SK-N-SH (cell line): ENCODE measurements around the gene RFPL2. TPM values are rescaled to one million over a fixed set of nuclear protein-coding genes. Genes with fewer than 3 reads are reported as not detected.

ENCODE experiments used
- CTCF ChIA-PET: fragments of 300-600, 350-600 bp; formaldehyde crosslinking; extraction: SDS; loops from one replicate; lab custom pipeline; 2021; lab: Yijun Ruan, JAX
- POLR2A ChIA-PET: fragments of 350-600 bp; sonication (Branson Sonifier 250); formaldehyde crosslinking; extraction: SDS; loops from one replicate; lab custom pipeline; 2020; ENCODE audit warnings: antibody characterized with exemption, inconsistent platforms; lab: Yijun Ruan, JAX
- DNase-seq: peaks from one replicate; pipeline ENCODE4 v3.0.0; 2012
- H2AFZ ChIP-seq: fragments of 200-600 bp; sonication (generic); 2 replicates; pipeline ENCODE4 v1.8.1; 2016; ENCODE audit warnings: antibody characterized with exemption, mild to moderate bottlenecking, low read depth
- H3F3A ChIP-seq: fragments of 200-600 bp; sonication (generic); replicated peaks from 2 replicates; pipeline ENCODE3; 2016; ENCODE audit warnings: antibody characterized with exemption, mild to moderate bottlenecking; ENCODE audit not compliant: insufficient read depth
- H3K27ac ChIP-seq, 2 experiments: fragments of 200-500 bp in 1 of 2; fragments of 200-600 bp in 1 of 2; sonication (Bioruptor generic) in 1 of 2; sonication (generic), shearing (Covaris generic) in 1 of 2; 2 replicates each; pipeline versions ENCODE4 v1.5.1 to v1.6.1; 2014 to 2016; ENCODE audit warnings: low read depth in 2 of 2, inconsistent platforms in 1 of 2, low read length in 1 of 2, mild to moderate bottlenecking in 1 of 2, mixed read lengths in 1 of 2
- H3K27me3 ChIP-seq: fragments of 200-600 bp; sonication (generic), shearing (Covaris generic); 2 replicates; pipeline ENCODE4 v1.6.1; 2016; ENCODE audit warnings: mixed run types; ENCODE audit not compliant: insufficient read depth
- H3K36me3 ChIP-seq, 2 experiments: fragments of 200-500 bp in 1 of 2; fragments of 200-600 bp in 1 of 2; sonication (Bioruptor generic) in 1 of 2; sonication (generic) in 1 of 2; replicated peaks in 1 of 2; 2 replicates each; pipeline versions ENCODE3 to v1.5.1; 2014 to 2016; ENCODE audit warnings: low read length in 1 of 2, mild to moderate bottlenecking in 1 of 2; ENCODE audit not compliant: insufficient read depth in 2 of 2, control insufficient read depth in 1 of 2
- H3K4me1 ChIP-seq, 2 experiments: fragments of 200-500 bp in 1 of 2; fragments of 200-600 bp in 1 of 2; sonication (Bioruptor generic) in 1 of 2; sonication (generic), shearing (Covaris generic) in 1 of 2; 2 replicates each; pipeline versions ENCODE4 v1.5.1 to v1.6.1; 2014 to 2016; ENCODE audit warnings: low read depth in 1 of 2, low read length in 1 of 2, mixed run types in 1 of 2; ENCODE audit not compliant: insufficient read depth in 2 of 2, control insufficient read depth in 1 of 2
- H3K4me2 ChIP-seq: fragments of 200-600 bp; sonication (generic), shearing (Covaris generic); 2 replicates; pipeline ENCODE4 v1.6.1; 2017; ENCODE audit warnings: mixed run types
- H3K4me3 ChIP-seq, 2 experiments: fragments of 200-500 bp in 1 of 2; fragments of 200-600 bp in 1 of 2; sonication (Bioruptor generic) in 1 of 2; sonication (generic), shearing (Covaris generic) in 1 of 2; 2 replicates each; pipeline versions ENCODE4 v1.5.1 to v1.8.1; 2014 to 2016; ENCODE audit warnings: low read depth in 2 of 2, inconsistent platforms in 1 of 2, low read length in 1 of 2, mild to moderate bottlenecking in 1 of 2, mixed read lengths in 1 of 2, moderate library complexity in 1 of 2
- H3K79me2 ChIP-seq: fragments of 200-600 bp; sonication (generic); 2 replicates; pipeline ENCODE4 v1.8.1; 2017; ENCODE audit warnings: mild to moderate bottlenecking; ENCODE audit not compliant: insufficient read depth
- H3K9ac ChIP-seq: fragments of 200-600 bp; sonication (generic); 2 replicates; pipeline ENCODE4 v1.6.1; 2017; ENCODE audit warnings: mixed run types
- H3K9me2 ChIP-seq: fragments of 200-600 bp; sonication (generic); 2 replicates; pipeline ENCODE4 v1.6.1; 2017; ENCODE audit warnings: mixed run types
- H3K9me3 ChIP-seq: fragments of 200-600 bp; sonication (generic); 2 replicates; pipeline ENCODE4 v1.6.1; 2017; ENCODE audit warnings: mixed run types, mild to moderate bottlenecking, moderate library complexity
- H4K20me1 ChIP-seq: fragments of 200-600 bp; sonication (generic); 2 replicates; pipeline ENCODE4 v1.6.1; 2017; ENCODE audit warnings: mild to moderate bottlenecking, mixed run types; ENCODE audit not compliant: insufficient read depth
- ELF1 ChIP-seq: IDR thresholded peaks from 2 replicates; pipeline ENCODE4 v1.4.0; 2012
- EZH2phosphoT487 ChIP-seq: fragments of 200-600 bp; sonication (generic); IDR thresholded peaks from 2 replicates; pipeline ENCODE4 v1.6.1; 2017; ENCODE audit warnings: low read depth, mixed run types, mild to moderate bottlenecking, antibody characterized with exemption, moderate library complexity, borderline replicate concordance
- FOSL2 ChIP-seq: IDR thresholded peaks from 2 replicates; pipeline ENCODE4 v1.4.0; 2012; ENCODE audit warnings: low read depth, mild to moderate bottlenecking, moderate library complexity, borderline replicate concordance
- FOXJ3 ChIP-seq: sonication (generic); formaldehyde crosslinking; IDR thresholded peaks from 2 replicates; pipeline ENCODE4 v1.5.1; 2020; ENCODE audit warnings: mild to moderate bottlenecking, missing genetic modification reagents
- FOXM1 ChIP-seq: IDR thresholded peaks from 2 replicates; pipeline ENCODE4 v1.4.0; 2012; ENCODE audit warnings: low read depth, mild to moderate bottlenecking
- GABPA ChIP-seq: IDR thresholded peaks from 2 replicates; pipeline ENCODE4 v1.4.0; 2012; ENCODE audit warnings: low read depth, mild to moderate bottlenecking
- GATA2 ChIP-seq: sonication (generic); formaldehyde crosslinking; IDR thresholded peaks from 2 replicates; pipeline ENCODE4 v1.5.0; 2020; ENCODE audit warnings: mild to moderate bottlenecking, missing genetic modification reagents
- IRF3 ChIP-seq: fragments of 150-350 bp; IDR thresholded peaks from 2 replicates; pipeline ENCODE4 v1.6.1; 2016; ENCODE audit warnings: mild to moderate bottlenecking, low read depth, low read length
- JUND ChIP-seq: IDR thresholded peaks from 2 replicates; pipeline ENCODE4 v1.4.0; 2012
- NRF1 ChIP-seq: IDR thresholded peaks from 2 replicates; pipeline ENCODE4 v1.6.1; 2012; ENCODE audit warnings: low read depth, mild to moderate bottlenecking, low read length
- PBX3 ChIP-seq: IDR thresholded peaks from 2 replicates; pipeline ENCODE4; 2012
- RAD21 ChIP-seq: IDR thresholded peaks from 2 replicates; pipeline ENCODE4 v1.6.1; 2012; ENCODE audit warnings: mild to moderate bottlenecking, low read length
- RCOR1 ChIP-seq: fragments of 150-350 bp; IDR thresholded peaks from 2 replicates; pipeline ENCODE4 v1.6.1; 2017; ENCODE audit warnings: antibody characterized with exemption, low read length
- SIN3A ChIP-seq: IDR thresholded peaks from 2 replicates; pipeline ENCODE4 v1.6.1; 2012; ENCODE audit warnings: low read depth, mild to moderate bottlenecking, low read length, moderate library complexity, borderline replicate concordance
- SMC3 ChIP-seq: IDR thresholded peaks from 2 replicates; pipeline ENCODE4 v1.6.1; 2012; ENCODE audit warnings: low read depth, low read length, improper control_type of control experiment
- TCF12 ChIP-seq: IDR thresholded peaks from 2 replicates; pipeline ENCODE4 v1.4.0; 2012
- TEAD4 ChIP-seq: IDR thresholded peaks from 2 replicates; pipeline ENCODE4 v1.4.0; 2012; ENCODE audit warnings: mild to moderate bottlenecking, borderline replicate concordance; ENCODE audit not compliant: insufficient read depth
- WGBS: methylation state at CpG from one replicate; pipeline ENCODE4 v1.1.6; 2017; ENCODE audit warnings: low lambda C conversion rate; 5-methylcytosine and 5-hydroxymethylcytosine counted together
- polyA plus RNA-seq, 3 experiments: library from polyadenylated mRNA; depleted of rRNA; stranded (reverse); fragments of >200 nt; gene quantifications; 2 replicates each; pipeline ENCODE4 v1.2.3, GENCODE V29; 2012

The RFPL2 gene
- polyA plus RNA-seq, 1 of the 3 experiments (the other 2 are of a cell fraction), result 0.05 TPM

- H3K9me2 ChIP-seq, result no peaks in the 10 kb centered on the region
- H3K27ac ChIP-seq, result no peak overlapping the region
- no peaks in the 10 kb centered on the region for H3K4me1 ChIP-seq
- no peak overlapping the region for H3K4me3 ChIP-seq
- H3K9ac ChIP-seq, result no peak overlapping the region
- no peak overlapping the region for H3K4me2 ChIP-seq
- H2AFZ ChIP-seq, result no peak overlapping the region
- H3F3A ChIP-seq, result no peaks in the 10 kb centered on the region
- no peaks in the 10 kb centered on the region for H3K27me3 ChIP-seq
- no peaks in the 10 kb centered on the region for H4K20me1 ChIP-seq
- no peaks in the 10 kb centered on the region for H3K36me3 ChIP-seq
- POLR2A ChIA-PET, result no interaction called here
- 83% methylated on average over 3 of the region's 3 CpGs for WGBS
- DNase-seq, result no peak
- TF ChIP-seq GATA2 (CRISPR knock-in tag), result no peak
- no peak for TF ChIP-seq TCF12
- TF ChIP-seq FOSL2, result no peak
- no peak for TF ChIP-seq SIN3A
- TF ChIP-seq JUND, result no peak
- TF ChIP-seq RAD21, result no peak
- no peak for TF ChIP-seq ELF1
- TF ChIP-seq FOXM1, result no peak
- TF ChIP-seq, all 33 proteins: peak for 0
- H3K9me3 ChIP-seq, result no peaks in the 10 kb centered on the region
- CTCF ChIA-PET, result interaction anchor here (1.0 to 1.4 kb wide), 2 partner anchors 17 to 47 kb away, joined by 4 to 6 read pairs; no protein-coding TSS in a partner anchor
- no peaks in the 10 kb centered on the region for H3K79me2 ChIP-seq
These were observed 14.2 kb upstream of the RFPL2 start for GRCh38 chr22:32219026-32219425.

- Histone ChIP-seq H3K9me3 (no peaks in the 10 kb centered on the region), H3F3A (no peaks in the 10 kb centered on the region), H3K4me2 (no peak overlapping the region), H2AFZ (no peak overlapping the region), H3K9me2 (no peaks in the 10 kb centered on the region), H3K9ac (no peak overlapping the region), H3K79me2 (no peaks in the 10 kb centered on the region), H3K27ac (no peak overlapping the region), H4K20me1 (no peaks in the 10 kb centered on the region), H3K27me3 (no peaks in the 10 kb centered on the region), H3K4me1 (no peaks in the 10 kb centered on the region), H3K4me3 (no peak overlapping the region), H3K36me3 (no peaks in the 10 kb centered on the region)
- TF ChIP-seq IRF3, result no peak
- no peak for TF ChIP-seq TEAD4
- no peak for TF ChIP-seq GATA2 (CRISPR knock-in tag)
- TF ChIP-seq NRF1, result no peak
- TF ChIP-seq GABPA, result no peak
- no peak for TF ChIP-seq RCOR1
- no peak for TF ChIP-seq FOXJ3 (CRISPR knock-in tag)
- no peak for TF ChIP-seq SMC3
- no peak for TF ChIP-seq PBX3
- TF ChIP-seq RAD21, result no peak
- TF ChIP-seq ELF1, result no peak
- no peak for TF ChIP-seq EZH2phosphoT487
- WGBS, result 82% methylated on average over 6 of the region's 6 CpGs
- ChIA-PET CTCF (interaction anchor here (0.8 to 1.4 kb wide), 3 partner anchors 16 to 48 kb away, joined by 3 to 6 read pairs (median 4); no protein-coding TSS in a partner anchor), POLR2A (no interaction called here)
- DNase-seq, result no peak
These were observed 13.6 kb upstream of the RFPL2 start for GRCh38 chr22:32218470-32218869.
